Measurements from ENCODE around the gene NINJ1.

NINJ1 gene

GRCh38 chr9:93083592-93084470 is 50.2 kb downstream of the NINJ1 start:
- Histone ChIP-seq H2AK5ac (ENCODE audit: low read length, severe bottlenecking) (no peak overlapping the region), H2BK5ac (ENCODE audit: low read depth, low read length, poor library complexity, severe bottlenecking) (no peak overlapping the region), H4K8ac (ENCODE audit: low read length) (no peak overlapping the region), H2BK12ac (ENCODE audit: low read length in 2 of 2) (no peak overlapping the region), H3K4me1 (ENCODE audit: control insufficient read depth, insufficient read depth, low read depth, low read length) (no peaks in the 10 kb centered on the region), H3K9me3 (ENCODE audit: control insufficient read depth, low read length) (peaks cover 7% of the 10 kb centered on the region), H3K4ac (ENCODE audit: low read depth in 1 of 2, low read length in 2 of 2) (peak overlapping the region in 1 of 2 experiments; percentile 41), H3K79me1 (replicated peaks; ENCODE audit: low read length, poor library complexity, severe bottlenecking) (no peaks in the 10 kb centered on the region), H2BK120ac (ENCODE audit: low read depth, low read length) (no peak overlapping the region), H3K27ac (ENCODE audit: low read length, poor library complexity, severe bottlenecking) (no peak overlapping the region), H3K9ac (ENCODE audit: low read length) (no peak overlapping the region), H4K91ac (ENCODE audit: low read length) (no peak overlapping the region), H3K36me3 (ENCODE audit: control insufficient read depth in 1 of 2, insufficient read depth in 2 of 2, low read depth in 1 of 2, low read length in 2 of 2) (no peaks in the 10 kb centered on the region), H2AFZ (ENCODE audit: low read depth, low read length) (no peak overlapping the region), H3K23ac (ENCODE audit: low read length in 2 of 2) (no peak overlapping the region), H2BK15ac (ENCODE audit: low read depth, poor library complexity, severe bottlenecking) (no peak overlapping the region), H3K14ac (ENCODE audit: low read length in 2 of 2) (no peak overlapping the region), H3K27me3 (ENCODE audit: control insufficient read depth in 1 of 2, insufficient read depth in 1 of 2, low read length in 2 of 2) (no peaks in the 10 kb centered on the region), H3K4me3 (ENCODE audit: insufficient read depth in 1 of 2, low read depth in 1 of 2, low read length in 2 of 2) (no peak overlapping the region), H3K18ac (ENCODE audit: low read depth in 1 of 2, low read length in 2 of 2) (no peak overlapping the region), H3K4me2 (ENCODE audit: low read length, poor library complexity, severe bottlenecking) (no peak overlapping the region)
- 96% methylated on average over 5 of the region's 8 CpGs for WGBS
- peak; percentile 8 for DNase-seq

- peak overlapping the region; percentile 17 for H2BK15ac ChIP-seq (ENCODE audit: low read depth, poor library complexity, severe bottlenecking)
- no peaks in the 10 kb centered on the region for H3K4me1 ChIP-seq (ENCODE audit: control insufficient read depth, insufficient read depth, low read depth, low read length)
- peaks cover 5% of the 10 kb centered on the region for H3K9me3 ChIP-seq (ENCODE audit: control insufficient read depth, low read length)
- H2BK5ac ChIP-seq (ENCODE audit: low read depth, low read length, poor library complexity, severe bottlenecking), result no peak overlapping the region
- H4K91ac ChIP-seq (ENCODE audit: low read length), result peak overlapping the region; percentile 34
- no peak for DNase-seq
- H3K27me3 ChIP-seq (ENCODE audit: control insufficient read depth in 1 of 2, insufficient read depth in 1 of 2, low read length in 2 of 2), result no peaks in the 10 kb centered on the region
- H2AK5ac ChIP-seq (ENCODE audit: low read length, severe bottlenecking), result no peak overlapping the region
- no peak overlapping the region for H4K8ac ChIP-seq (ENCODE audit: low read length)
- no peak overlapping the region for H3K27ac ChIP-seq (ENCODE audit: low read length, poor library complexity, severe bottlenecking)
- no peak overlapping the region for H3K4me3 ChIP-seq (ENCODE audit: insufficient read depth in 1 of 2, low read depth in 1 of 2, low read length in 2 of 2)
- H3K18ac ChIP-seq (ENCODE audit: low read depth in 1 of 2, low read length in 2 of 2), result peak overlapping the region; percentile 1 to 66
- H3K36me3 ChIP-seq (ENCODE audit: control insufficient read depth in 1 of 2, insufficient read depth in 2 of 2, low read depth in 1 of 2, low read length in 2 of 2), result no peaks in the 10 kb centered on the region
- H2BK120ac ChIP-seq (ENCODE audit: low read depth, low read length), result peak overlapping the region; percentile 7
- no peak overlapping the region for H3K9ac ChIP-seq (ENCODE audit: low read length)
- no peak overlapping the region for H3K14ac ChIP-seq (ENCODE audit: low read length in 2 of 2)
- H3K4me2 ChIP-seq (ENCODE audit: low read length, poor library complexity, severe bottlenecking), result no peak overlapping the region
- no peak overlapping the region for H2AFZ ChIP-seq (ENCODE audit: low read depth, low read length)
- peak overlapping the region in 1 of 2 experiments; percentile 30 for H2BK12ac ChIP-seq (ENCODE audit: low read length in 2 of 2)
- no peaks in the 10 kb centered on the region for H3K79me1 ChIP-seq (replicated peaks; ENCODE audit: low read length, poor library complexity, severe bottlenecking)
- no peak overlapping the region for H3K23ac ChIP-seq (ENCODE audit: low read length in 2 of 2)
- no peak overlapping the region for H3K4ac ChIP-seq (ENCODE audit: low read depth in 1 of 2, low read length in 2 of 2)
- 69% methylated on average over 17 of the region's 18 CpGs for WGBS
These were observed 51.1 kb downstream of the NINJ1 start for GRCh38 chr9:93082841-93083411.

GRCh38 chr9:93081931-93082330 is 52.1 kb downstream of the NINJ1 start:
- DNase-seq, result peak; percentile 94
- H2BK120ac ChIP-seq (ENCODE audit: low read depth, low read length), result no peak overlapping the region
- H4K8ac ChIP-seq (ENCODE audit: low read length), result no peak overlapping the region
- H3K14ac ChIP-seq (ENCODE audit: low read length in 2 of 2), result no peak overlapping the region
- no peak overlapping the region for H3K4ac ChIP-seq (ENCODE audit: low read depth in 1 of 2, low read length in 2 of 2)
- no peak overlapping the region for H2AK5ac ChIP-seq (ENCODE audit: low read length, severe bottlenecking)
- H3K23ac ChIP-seq (ENCODE audit: low read length in 2 of 2), result no peak overlapping the region
- H3K4me1 ChIP-seq (ENCODE audit: control insufficient read depth, insufficient read depth, low read depth, low read length), result no peaks in the 10 kb centered on the region
- no peaks in the 10 kb centered on the region for H3K27me3 ChIP-seq (ENCODE audit: control insufficient read depth in 1 of 2, insufficient read depth in 1 of 2, low read length in 2 of 2)
- no peak overlapping the region for H3K27ac ChIP-seq (ENCODE audit: low read length, poor library complexity, severe bottlenecking)
- H2BK15ac ChIP-seq (ENCODE audit: low read depth, poor library complexity, severe bottlenecking), result no peak overlapping the region
- H2BK12ac ChIP-seq (ENCODE audit: low read length in 2 of 2), result no peak overlapping the region
- no peak overlapping the region for H3K4me2 ChIP-seq (ENCODE audit: low read length, poor library complexity, severe bottlenecking)
- no peak overlapping the region for H4K91ac ChIP-seq (ENCODE audit: low read length)
- no peak overlapping the region for H3K18ac ChIP-seq (ENCODE audit: low read depth in 1 of 2, low read length in 2 of 2)
- H3K9me3 ChIP-seq (ENCODE audit: control insufficient read depth, low read length), result peaks cover 5% of the 10 kb centered on the region
- H3K36me3 ChIP-seq (ENCODE audit: control insufficient read depth in 1 of 2, insufficient read depth in 2 of 2, low read depth in 1 of 2, low read length in 2 of 2), result no peaks in the 10 kb centered on the region
- no peaks in the 10 kb centered on the region for H3K79me1 ChIP-seq (replicated peaks; ENCODE audit: low read length, poor library complexity, severe bottlenecking)
- H2BK5ac ChIP-seq (ENCODE audit: low read depth, low read length, poor library complexity, severe bottlenecking), result no peak overlapping the region
- no peak overlapping the region for H2AFZ ChIP-seq (ENCODE audit: low read depth, low read length)
- 21% methylated on average over 3 of the region's 3 CpGs for WGBS
- peak overlapping the region; percentile 17 for H3K9ac ChIP-seq (ENCODE audit: low read length)
- no peak overlapping the region for H3K4me3 ChIP-seq (ENCODE audit: insufficient read depth in 1 of 2, low read depth in 1 of 2, low read length in 2 of 2)

GRCh38 chr9:93081081-93081529 is 52.9 kb downstream of the NINJ1 start:
- WGBS, result 93% methylated on average over 10 of the region's 10 CpGs
- H3K4me1 ChIP-seq (ENCODE audit: control insufficient read depth, insufficient read depth, low read depth, low read length), result no peaks in the 10 kb centered on the region
- peak; percentile 15 for DNase-seq
- H3K23ac ChIP-seq (ENCODE audit: low read length in 2 of 2), result no peak overlapping the region
- H3K27ac ChIP-seq (ENCODE audit: low read length, poor library complexity, severe bottlenecking), result no peak overlapping the region
- H2AFZ ChIP-seq (ENCODE audit: low read depth, low read length), result no peak overlapping the region
- no peak overlapping the region for H4K91ac ChIP-seq (ENCODE audit: low read length)
- H3K9ac ChIP-seq (ENCODE audit: low read length), result no peak overlapping the region
- H3K14ac ChIP-seq (ENCODE audit: low read length in 2 of 2), result no peak overlapping the region
- no peaks in the 10 kb centered on the region for H3K27me3 ChIP-seq (ENCODE audit: control insufficient read depth in 1 of 2, insufficient read depth in 1 of 2, low read length in 2 of 2)
- no peak overlapping the region for H3K4me2 ChIP-seq (ENCODE audit: low read length, poor library complexity, severe bottlenecking)
- peaks cover 5% of the 10 kb centered on the region for H3K9me3 ChIP-seq (ENCODE audit: control insufficient read depth, low read length)
- H3K36me3 ChIP-seq (ENCODE audit: control insufficient read depth in 1 of 2, insufficient read depth in 2 of 2, low read depth in 1 of 2, low read length in 2 of 2), result no peaks in the 10 kb centered on the region
- H2AK5ac ChIP-seq (ENCODE audit: low read length, severe bottlenecking), result no peak overlapping the region
- no peak overlapping the region for H2BK120ac ChIP-seq (ENCODE audit: low read depth, low read length)
- no peak overlapping the region for H3K4me3 ChIP-seq (ENCODE audit: insufficient read depth in 1 of 2, low read depth in 1 of 2, low read length in 2 of 2)
- H2BK15ac ChIP-seq (ENCODE audit: low read depth, poor library complexity, severe bottlenecking), result no peak overlapping the region
- no peak overlapping the region for H2BK5ac ChIP-seq (ENCODE audit: low read depth, low read length, poor library complexity, severe bottlenecking)
- H3K79me1 ChIP-seq (replicated peaks; ENCODE audit: low read length, poor library complexity, severe bottlenecking), result no peaks in the 10 kb centered on the region
- H4K8ac ChIP-seq (ENCODE audit: low read length), result no peak overlapping the region
- H2BK12ac ChIP-seq (ENCODE audit: low read length in 2 of 2), result peak overlapping the region in 1 of 2 experiments; percentile 22
- H3K18ac ChIP-seq (ENCODE audit: low read depth in 1 of 2, low read length in 2 of 2), result peak overlapping the region in 1 of 2 experiments; percentile 58
- no peak overlapping the region for H3K4ac ChIP-seq (ENCODE audit: low read depth in 1 of 2, low read length in 2 of 2)
